Ishikawa (cell line): Measurements from ENCODE around the gene CDC45.

Experiments
- CEBPB ChIP-seq: IDR thresholded peaks from 2 replicates; pipeline ENCODE4 v1.6.1; 2012
- CREB1 ChIP-seq: IDR thresholded peaks from 2 replicates; pipeline ENCODE4 v1.6.1; 2012; ENCODE audit warnings: low read depth
- EGR1 ChIP-seq: IDR thresholded peaks from 2 replicates; pipeline ENCODE4 v1.6.1; 2012
- EP300 ChIP-seq: IDR thresholded peaks from 2 replicates; pipeline ENCODE4 v1.6.1; 2012; ENCODE audit warnings: borderline replicate concordance
- FOXM1 ChIP-seq: IDR thresholded peaks from 2 replicates; pipeline ENCODE4 v1.6.1; 2012; ENCODE audit warnings: low read depth, borderline replicate concordance
- NFIC ChIP-seq: IDR thresholded peaks from 2 replicates; pipeline ENCODE4 v1.6.1; 2012
- RAD21 ChIP-seq: IDR thresholded peaks from 2 replicates; pipeline ENCODE4 v1.6.1; 2012; ENCODE audit warnings: low read depth
- TAF1 ChIP-seq: IDR thresholded peaks from 2 replicates; pipeline ENCODE4 v1.6.1; 2012; ENCODE audit warnings: low read depth, mild to moderate bottlenecking
- TCF12 ChIP-seq: IDR thresholded peaks from 2 replicates; pipeline ENCODE4 v1.6.1; 2012; ENCODE audit warnings: low read depth
- TEAD4 ChIP-seq: IDR thresholded peaks from 2 replicates; pipeline ENCODE4 v1.6.1; 2012
- YY1 ChIP-seq: IDR thresholded peaks from 2 replicates; pipeline ENCODE4 v1.6.1; 2012; ENCODE audit warnings: low read depth
- ZBTB7A ChIP-seq: IDR thresholded peaks from 2 replicates; pipeline ENCODE4 v1.6.1; 2012; ENCODE audit warnings: low read depth
- TF ChIP-seq, protein P1 (sequence below): IDR thresholded peaks from 2 replicates; pipeline ENCODE4 v1.6.1; 2012
- TF ChIP-seq, protein P2 (sequence below): IDR thresholded peaks from 2 replicates; pipeline ENCODE4 v1.6.1; 2012; ENCODE audit warnings: low read depth, mild to moderate bottlenecking
- TF ChIP-seq, protein P3 (sequence below): IDR thresholded peaks from 2 replicates; pipeline ENCODE4 v1.6.1; 2012

CDC45 gene

DNA sequence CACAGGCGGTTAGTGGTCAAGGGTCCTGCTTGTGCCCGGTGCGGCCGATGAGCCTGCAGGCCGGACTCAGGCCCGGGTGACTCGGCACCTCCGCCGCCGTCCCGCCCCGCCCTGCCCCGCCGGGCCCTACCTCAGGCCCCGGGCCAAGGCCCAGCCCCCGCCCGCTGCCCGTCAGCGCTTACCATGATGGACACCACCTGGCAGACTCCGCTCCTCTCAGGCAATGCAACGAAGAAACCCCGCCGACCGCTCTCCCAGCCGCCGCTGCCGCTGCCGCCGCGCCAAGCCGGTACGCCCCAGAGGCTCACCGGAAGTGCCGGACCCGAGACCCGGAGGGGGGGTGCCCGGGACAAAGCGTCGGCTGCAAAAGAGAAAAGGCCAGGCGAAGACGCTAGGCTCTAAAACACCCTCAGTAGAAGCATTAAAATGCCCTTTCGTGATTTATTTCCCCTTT lies 792 bp upstream of the CDC45 start, which contains the start of gene UFD1:
Gene UFD1, minus strand, starts transcription at position 293 of the 454 bp plus-strand sequence. Its CDS starts 108 bp downstream, at position 185.
- no peak for TF ChIP-seq CEBPB
- TF ChIP-seq TEAD4, result no peak
- no peak for TF ChIP-seq FOXM1
- TF ChIP-seq, protein P1, sequence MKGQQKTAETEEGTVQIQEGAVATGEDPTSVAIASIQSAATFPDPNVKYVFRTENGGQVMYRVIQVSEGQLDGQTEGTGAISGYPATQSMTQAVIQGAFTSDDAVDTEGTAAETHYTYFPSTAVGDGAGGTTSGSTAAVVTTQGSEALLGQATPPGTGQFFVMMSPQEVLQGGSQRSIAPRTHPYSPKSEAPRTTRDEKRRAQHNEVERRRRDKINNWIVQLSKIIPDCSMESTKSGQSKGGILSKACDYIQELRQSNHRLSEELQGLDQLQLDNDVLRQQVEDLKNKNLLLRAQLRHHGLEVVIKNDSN, result no peak
- TF ChIP-seq EP300, result peak; percentile 33; the same call in 1 of the 2 replicates
- no peak for TF ChIP-seq TCF12
- TF ChIP-seq, protein P2, sequence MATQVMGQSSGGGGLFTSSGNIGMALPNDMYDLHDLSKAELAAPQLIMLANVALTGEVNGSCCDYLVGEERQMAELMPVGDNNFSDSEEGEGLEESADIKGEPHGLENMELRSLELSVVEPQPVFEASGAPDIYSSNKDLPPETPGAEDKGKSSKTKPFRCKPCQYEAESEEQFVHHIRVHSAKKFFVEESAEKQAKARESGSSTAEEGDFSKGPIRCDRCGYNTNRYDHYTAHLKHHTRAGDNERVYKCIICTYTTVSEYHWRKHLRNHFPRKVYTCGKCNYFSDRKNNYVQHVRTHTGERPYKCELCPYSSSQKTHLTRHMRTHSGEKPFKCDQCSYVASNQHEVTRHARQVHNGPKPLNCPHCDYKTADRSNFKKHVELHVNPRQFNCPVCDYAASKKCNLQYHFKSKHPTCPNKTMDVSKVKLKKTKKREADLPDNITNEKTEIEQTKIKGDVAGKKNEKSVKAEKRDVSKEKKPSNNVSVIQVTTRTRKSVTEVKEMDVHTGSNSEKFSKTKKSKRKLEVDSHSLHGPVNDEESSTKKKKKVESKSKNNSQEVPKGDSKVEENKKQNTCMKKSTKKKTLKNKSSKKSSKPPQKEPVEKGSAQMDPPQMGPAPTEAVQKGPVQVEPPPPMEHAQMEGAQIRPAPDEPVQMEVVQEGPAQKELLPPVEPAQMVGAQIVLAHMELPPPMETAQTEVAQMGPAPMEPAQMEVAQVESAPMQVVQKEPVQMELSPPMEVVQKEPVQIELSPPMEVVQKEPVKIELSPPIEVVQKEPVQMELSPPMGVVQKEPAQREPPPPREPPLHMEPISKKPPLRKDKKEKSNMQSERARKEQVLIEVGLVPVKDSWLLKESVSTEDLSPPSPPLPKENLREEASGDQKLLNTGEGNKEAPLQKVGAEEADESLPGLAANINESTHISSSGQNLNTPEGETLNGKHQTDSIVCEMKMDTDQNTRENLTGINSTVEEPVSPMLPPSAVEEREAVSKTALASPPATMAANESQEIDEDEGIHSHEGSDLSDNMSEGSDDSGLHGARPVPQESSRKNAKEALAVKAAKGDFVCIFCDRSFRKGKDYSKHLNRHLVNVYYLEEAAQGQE, result no peak
- TF ChIP-seq TAF1, result peak; percentile 51; the same call in 1 of the 2 replicates
- no peak for TF ChIP-seq ZBTB7A
- TF ChIP-seq CREB1, result no peak
- peak; percentile 52; the same call in 1 of the 2 replicates for TF ChIP-seq NFIC
- no peak for TF ChIP-seq EGR1
- no peak for TF ChIP-seq RAD21
- TF ChIP-seq, protein P3, sequence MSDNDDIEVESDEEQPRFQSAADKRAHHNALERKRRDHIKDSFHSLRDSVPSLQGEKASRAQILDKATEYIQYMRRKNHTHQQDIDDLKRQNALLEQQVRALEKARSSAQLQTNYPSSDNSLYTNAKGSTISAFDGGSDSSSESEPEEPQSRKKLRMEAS, result 0 out of 2 replicates have a peak, but pooled peaks have one; percentile 32
- TF ChIP-seq YY1, result no peak

DNA sequence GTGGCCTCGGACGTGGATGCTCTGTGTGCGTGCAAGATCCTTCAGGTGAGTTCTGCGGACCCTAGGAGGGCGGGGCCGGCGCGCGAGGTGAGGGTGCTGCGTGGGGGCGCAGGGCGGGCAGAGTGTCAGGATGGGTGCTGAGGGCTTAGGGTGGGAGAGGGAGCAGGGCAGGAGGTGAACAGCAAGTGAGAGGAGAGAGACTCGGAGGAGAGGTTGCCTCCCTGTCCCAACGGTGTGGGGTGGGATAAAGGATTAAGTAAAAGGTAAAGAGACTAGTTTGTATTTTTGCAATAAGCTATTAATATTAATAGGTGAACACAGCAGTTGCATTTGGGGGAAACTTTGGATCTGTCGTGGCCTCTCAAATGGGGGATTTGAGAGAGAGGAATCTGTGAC lies 451 bp downstream of the CDC45 start:
- no peak for TF ChIP-seq EGR1
- TF ChIP-seq, protein P3, result no peak
- no peak for TF ChIP-seq EP300
- no peak for TF ChIP-seq RAD21
- TF ChIP-seq YY1, result no peak
- TF ChIP-seq FOXM1, result no peak

DNA sequence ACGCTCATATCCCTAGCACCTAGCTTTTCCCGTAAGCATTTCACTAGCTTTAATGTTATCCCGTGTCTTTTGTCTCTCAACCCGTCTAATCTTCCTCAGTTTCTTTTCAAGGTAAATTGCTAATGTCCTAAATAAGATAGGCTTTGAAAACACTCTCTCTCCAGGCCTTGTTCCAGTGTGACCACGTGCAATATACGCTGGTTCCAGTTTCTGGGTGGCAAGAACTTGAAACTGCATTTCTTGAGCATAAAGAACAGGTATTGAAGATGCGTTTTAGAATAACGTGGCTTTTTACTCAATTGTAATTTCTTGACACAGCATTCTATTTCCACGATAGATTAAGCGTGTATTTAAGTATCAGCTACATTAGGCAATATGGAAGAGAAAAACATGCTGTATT lies 1.1 kb downstream of the CDC45 start:
- TF ChIP-seq YY1 (no peak), ZBTB7A (no peak), RAD21 (no peak), CEBPB (no peak), TEAD4 (no peak), TAF1 (no peak)

DNA sequence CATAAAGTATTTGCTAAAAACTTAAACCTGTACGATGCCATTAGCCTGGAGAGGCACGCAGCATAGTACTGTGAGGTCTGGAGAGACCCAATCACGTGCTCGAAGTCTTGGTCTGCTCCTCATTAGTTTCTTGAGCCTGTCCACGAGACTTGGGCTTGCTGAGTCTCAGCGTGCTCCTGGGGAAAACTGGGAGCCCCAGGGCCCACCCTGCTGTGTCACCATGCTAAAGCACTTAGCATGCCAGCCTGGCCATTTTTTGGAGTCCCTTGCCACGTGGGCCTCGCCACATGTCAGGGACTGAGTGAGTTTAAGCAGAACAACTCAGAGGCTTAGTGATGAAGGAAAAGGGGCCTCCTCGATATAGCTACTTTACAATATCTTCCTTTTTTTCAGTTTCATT lies 2.6 kb downstream of the CDC45 start:
- TF ChIP-seq FOXM1, result no peak
- TF ChIP-seq TCF12, result no peak
- no peak for TF ChIP-seq EP300
- no peak for TF ChIP-seq EGR1
- no peak for TF ChIP-seq RAD21
- TF ChIP-seq, protein P1, result no peak
- no peak for TF ChIP-seq TEAD4
- no peak for TF ChIP-seq YY1
- TF ChIP-seq ZBTB7A, result no peak
- TF ChIP-seq, protein P2, result no peak
- no peak for TF ChIP-seq NFIC
- TF ChIP-seq, protein P3, result no peak
- no peak for TF ChIP-seq CREB1
- no peak for TF ChIP-seq CEBPB
- TF ChIP-seq TAF1, result no peak

DNA sequence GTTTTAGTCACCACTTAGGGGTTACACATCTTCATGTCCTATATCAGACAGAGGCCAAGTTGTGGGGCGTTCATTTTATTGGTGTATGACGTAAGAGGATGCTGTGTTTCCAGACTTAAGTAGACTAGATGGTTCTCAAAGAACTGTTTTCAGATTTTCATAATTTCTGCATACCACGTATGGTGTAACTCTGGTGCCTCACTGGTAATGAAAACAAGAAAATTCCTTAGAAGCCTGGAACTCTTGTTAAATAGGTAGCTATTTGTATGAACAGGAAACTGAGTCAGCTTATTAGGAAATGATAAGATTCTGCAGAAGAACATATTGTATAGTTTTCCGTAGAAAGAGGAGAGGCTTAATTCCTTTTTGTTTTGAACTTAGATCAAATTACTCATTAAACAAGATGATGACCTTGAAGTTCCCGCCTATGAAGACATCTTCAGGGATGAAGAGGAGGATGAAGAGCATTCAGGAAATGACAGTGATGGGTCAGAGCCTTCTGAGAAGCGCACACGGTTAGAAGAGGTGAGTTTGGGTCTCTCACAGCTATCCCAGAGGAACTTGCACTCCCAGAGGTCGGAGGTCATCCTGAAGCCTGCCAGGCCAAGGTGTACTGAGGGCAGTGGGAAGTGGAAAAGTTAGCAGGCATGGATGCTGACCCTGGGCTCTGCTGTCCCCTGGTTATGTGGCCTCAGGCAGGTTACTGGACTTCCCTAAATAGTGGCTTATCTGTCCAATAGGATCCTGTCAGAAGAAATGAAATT lies 3.9 kb downstream of the CDC45 start:
- TF ChIP-seq RAD21 (no peak), TCF12 (no peak), FOXM1 (no peak), ZBTB7A (no peak), TEAD4 (no peak)
- TF ChIP-seq, protein P1, result no peak
- TF ChIP-seq, protein P3, result no peak
